NCI-H2029 treated with DMSO at 0.1 percent for 48 hours (cell line): Measurements from ENCODE around the gene MED4.

Experiments
- DNase-seq: peaks from one replicate; lab custom pipeline; 2025; lab: John Stamatoyannopoulos, UW

The MED4 gene, protein sequence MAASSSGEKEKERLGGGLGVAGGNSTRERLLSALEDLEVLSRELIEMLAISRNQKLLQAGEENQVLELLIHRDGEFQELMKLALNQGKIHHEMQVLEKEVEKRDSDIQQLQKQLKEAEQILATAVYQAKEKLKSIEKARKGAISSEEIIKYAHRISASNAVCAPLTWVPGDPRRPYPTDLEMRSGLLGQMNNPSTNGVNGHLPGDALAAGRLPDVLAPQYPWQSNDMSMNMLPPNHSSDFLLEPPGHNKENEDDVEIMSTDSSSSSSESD

GRCh38 chr13:48094781-48095502, at the start of gene MED4:
TSS of gene MED4 (minus strand) at chr13:48095104. CDS start at chr13:48095078, 26 bp downstream.
- DNase-seq: peak; percentile 75

DNA sequence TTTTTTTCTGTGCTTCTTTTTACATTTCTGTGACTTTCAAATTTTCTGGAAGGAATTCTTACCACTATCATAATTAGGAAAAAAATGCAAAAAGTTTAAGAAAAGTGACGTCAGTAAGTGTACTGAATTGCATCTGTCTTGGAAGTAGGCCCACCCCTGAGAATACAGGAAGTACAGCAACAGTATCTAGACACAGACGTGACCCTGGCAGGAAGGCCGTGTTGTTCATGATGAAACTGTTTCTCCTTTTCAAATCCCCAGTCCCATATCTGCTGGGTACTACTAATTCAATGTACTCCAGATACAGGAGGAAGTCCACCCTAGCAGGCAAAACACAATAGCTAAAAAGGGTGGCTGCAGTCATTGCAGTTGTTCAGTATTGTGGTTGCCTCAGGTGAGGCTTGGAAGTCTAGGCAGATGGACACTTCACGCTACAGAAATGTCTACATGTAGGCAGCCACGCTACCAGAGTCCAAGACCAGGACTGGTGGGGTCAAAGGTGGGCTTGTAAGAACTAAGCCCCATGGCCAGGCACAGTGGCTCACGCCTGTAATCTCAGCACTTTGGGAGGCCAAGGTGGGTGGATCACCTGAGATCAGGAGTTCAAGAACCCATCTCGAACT, 49.6 kb upstream of the MED4 start:
- no peak for DNase-seq

DNA sequence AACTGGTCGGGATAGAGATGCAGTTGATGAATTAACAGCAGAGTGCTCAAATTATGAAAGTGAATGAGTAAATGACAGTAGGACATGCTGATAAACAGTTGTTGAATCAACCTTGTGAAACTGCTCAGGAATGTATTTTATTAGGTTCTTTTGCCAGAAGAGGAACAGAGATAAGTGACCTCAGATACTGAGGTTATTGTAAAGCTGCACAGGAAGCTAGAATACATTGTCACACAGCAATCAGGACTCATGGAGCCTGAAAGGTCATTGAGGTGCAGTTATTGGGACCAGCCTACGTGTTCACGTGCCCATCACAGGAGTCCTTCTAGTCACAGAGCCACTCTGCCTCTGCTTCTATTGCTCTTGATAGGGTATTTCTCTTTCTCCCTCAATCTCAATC, 47.5 kb upstream of the MED4 start:
- DNase-seq: no peak

- DNase-seq: no peak
Observed at GRCh38 chr13:48138270-48138669, 43.4 kb upstream of the MED4 start.

- no peak for DNase-seq
Observed at GRCh38 chr13:48132961-48133360, 38.1 kb upstream of the MED4 start.

DNA sequence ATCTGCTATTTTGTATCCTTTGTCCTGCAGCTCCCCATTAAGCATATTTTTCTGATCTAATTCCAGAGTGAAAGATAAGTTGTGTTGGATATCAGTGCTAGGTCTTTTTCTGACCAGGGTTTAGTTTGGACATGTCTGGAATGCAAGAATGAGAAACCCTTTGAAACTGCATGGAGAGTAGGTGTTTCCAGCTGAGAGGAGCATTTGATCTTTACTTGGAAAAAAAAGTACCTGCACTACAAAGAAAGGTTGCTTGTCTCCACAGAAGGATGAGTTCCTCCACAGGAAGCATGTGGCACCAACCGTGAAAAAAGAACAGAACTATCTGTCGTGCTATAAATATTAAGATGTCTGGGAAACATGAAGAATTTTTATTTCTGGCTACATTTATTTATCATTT, 36.6 kb upstream of the MED4 start:
- no peak for DNase-seq

- DNase-seq: peak; percentile 42
Observed at GRCh38 chr13:48126944-48127830, 32.3 kb upstream of the MED4 start.

- no peak for DNase-seq
Observed at GRCh38 chr13:48125794-48126228, 30.9 kb upstream of the MED4 start.

GRCh38 chr13:48123812-48124211, 28.9 kb upstream of the MED4 start:
- DNase-seq: no peak

GRCh38 chr13:48121733-48122132, 26.8 kb upstream of the MED4 start:
- no peak for DNase-seq

- DNase-seq: no peak
Observed at GRCh38 chr13:48120241-48120640, 25.3 kb upstream of the MED4 start.

GRCh38 chr13:48118030-48118429, 23.1 kb upstream of the MED4 start:
- no peak for DNase-seq

DNA sequence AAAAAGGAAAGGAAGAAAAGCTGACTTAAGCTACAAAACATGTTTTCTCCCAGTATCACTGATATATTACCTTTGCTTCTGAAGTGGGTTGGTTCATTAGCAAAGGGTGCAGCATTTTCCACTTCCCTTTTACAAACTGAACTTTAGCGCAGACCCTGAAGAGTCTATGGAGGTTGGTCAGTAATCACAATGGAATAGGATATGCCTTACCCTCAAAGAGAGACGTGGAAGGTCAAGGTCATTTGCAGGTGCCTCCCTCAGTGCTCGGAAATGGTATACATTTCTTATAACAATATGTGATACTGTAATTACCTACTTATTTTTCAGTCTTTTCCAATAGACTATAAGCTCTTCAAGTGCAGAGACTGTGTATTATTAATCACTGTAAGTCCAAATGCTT, 21.9 kb upstream of the MED4 start:
- no peak for DNase-seq

GRCh38 chr13:48113756-48114130, 18.8 kb upstream of the MED4 start:
- DNase-seq: no peak

- no peak for DNase-seq
Observed at GRCh38 chr13:48112896-48113755, 18.2 kb upstream of the MED4 start.

DNA sequence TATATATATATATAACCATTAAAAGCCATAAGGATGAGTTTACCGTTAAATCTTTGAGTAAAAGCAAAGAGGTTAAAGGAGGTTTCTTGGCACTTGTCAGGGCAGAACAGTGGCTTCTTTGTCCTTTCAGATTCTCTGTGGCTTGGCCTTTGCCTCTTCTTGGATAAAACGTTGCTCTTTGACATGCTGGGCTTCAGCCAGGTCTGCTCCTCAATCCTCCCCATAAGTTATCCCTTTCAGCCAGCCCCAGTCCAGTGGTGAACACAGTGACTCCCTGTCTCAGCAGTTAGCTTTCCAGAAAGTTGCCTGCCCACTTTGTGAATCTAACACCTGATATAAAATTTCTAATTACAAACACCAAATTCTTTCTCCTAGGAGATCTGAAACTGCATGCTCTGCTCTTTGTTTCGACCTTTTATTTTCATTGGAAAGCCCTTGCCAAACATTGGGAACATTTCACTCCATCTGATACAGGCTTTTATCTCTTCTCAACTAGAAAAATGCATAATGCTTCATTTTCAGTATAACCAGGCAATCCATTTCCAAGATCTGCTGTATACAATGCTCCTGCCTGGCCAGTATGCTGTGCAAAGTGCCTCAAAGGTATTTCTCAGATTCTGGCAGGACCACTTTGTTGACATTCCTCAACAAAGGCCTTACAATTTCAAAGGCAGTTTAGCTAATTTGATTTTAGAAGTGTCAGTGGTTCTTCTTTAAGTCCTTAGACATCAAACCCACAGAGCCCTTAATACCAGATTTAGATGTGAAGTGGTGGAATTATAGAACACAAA, 16.2 kb upstream of the MED4 start:
- DNase-seq: no peak

- no peak for DNase-seq
Observed at GRCh38 chr13:48110132-48110868, 15.4 kb upstream of the MED4 start.

DNA sequence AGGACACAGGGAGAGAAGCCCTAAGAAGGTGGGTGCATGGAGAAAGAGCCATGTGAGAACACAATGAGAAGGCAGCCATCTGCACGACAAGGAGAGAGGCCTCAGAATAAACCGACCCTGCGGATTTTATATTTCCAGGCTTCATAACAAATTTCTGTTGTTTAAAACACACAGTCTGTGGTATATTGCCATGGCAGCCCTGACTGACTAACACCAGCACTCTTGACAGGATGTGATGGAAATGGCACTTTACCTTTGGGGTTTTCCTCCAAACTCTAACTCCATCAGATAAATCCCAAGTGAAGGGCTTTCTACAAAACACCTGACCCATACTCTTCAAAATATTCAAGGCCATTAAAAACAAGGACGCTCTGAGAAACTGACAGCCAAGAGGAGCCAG, 13.2 kb upstream of the MED4 start:
- no peak for DNase-seq

GRCh38 chr13:48097793-48098192, 2.9 kb upstream of the MED4 start:
- DNase-seq: no peak

- DNase-seq: no peak
Observed at GRCh38 chr13:48096670-48097069, 1.8 kb upstream of the MED4 start.
